ENCODE measurements around the gene PPP6R1.

DNA sequence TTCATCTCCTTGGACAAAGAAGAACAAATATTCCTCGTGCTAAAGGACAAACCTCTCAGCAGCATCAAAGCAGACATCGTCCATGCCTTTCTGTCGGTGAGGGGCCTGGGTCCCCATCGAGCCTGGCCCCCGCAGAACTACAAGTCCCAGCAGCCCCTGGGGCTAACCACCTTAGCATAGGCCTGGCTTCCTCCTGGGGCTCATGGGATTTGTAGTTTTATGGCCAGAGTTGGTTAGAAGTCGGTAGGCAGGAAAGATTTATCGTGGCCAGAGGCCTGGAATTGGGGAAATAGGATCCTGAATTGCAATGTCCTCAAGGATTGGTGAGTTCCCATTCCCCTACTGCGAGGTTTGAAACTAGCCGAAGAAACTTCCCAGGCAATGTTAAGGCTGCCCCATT lies 46.7 kb upstream of the PPP6R1 start:
- TF ChIP-seq NFE2L1 (CRISPR knock-in tag; IDR thresholded peaks at IDR 0.05; ENCODE audit: borderline replicate concordance) (no peak), CTCF (CRISPR knock-in tag; IDR thresholded peaks at IDR 0.05) (no peak), NFIB (CRISPR knock-in tag; IDR thresholded peaks at IDR 0.05; ENCODE audit: borderline replicate concordance) (no peak), KLF9 (CRISPR knock-in tag; IDR thresholded peaks at IDR 0.05; ENCODE audit: low read depth) (no peak), NR1H2 (CRISPR knock-in tag; IDR thresholded peaks at IDR 0.05; ENCODE audit: borderline replicate concordance, low read depth) (no peak)
- TF ChIP-seq, protein P1, sequence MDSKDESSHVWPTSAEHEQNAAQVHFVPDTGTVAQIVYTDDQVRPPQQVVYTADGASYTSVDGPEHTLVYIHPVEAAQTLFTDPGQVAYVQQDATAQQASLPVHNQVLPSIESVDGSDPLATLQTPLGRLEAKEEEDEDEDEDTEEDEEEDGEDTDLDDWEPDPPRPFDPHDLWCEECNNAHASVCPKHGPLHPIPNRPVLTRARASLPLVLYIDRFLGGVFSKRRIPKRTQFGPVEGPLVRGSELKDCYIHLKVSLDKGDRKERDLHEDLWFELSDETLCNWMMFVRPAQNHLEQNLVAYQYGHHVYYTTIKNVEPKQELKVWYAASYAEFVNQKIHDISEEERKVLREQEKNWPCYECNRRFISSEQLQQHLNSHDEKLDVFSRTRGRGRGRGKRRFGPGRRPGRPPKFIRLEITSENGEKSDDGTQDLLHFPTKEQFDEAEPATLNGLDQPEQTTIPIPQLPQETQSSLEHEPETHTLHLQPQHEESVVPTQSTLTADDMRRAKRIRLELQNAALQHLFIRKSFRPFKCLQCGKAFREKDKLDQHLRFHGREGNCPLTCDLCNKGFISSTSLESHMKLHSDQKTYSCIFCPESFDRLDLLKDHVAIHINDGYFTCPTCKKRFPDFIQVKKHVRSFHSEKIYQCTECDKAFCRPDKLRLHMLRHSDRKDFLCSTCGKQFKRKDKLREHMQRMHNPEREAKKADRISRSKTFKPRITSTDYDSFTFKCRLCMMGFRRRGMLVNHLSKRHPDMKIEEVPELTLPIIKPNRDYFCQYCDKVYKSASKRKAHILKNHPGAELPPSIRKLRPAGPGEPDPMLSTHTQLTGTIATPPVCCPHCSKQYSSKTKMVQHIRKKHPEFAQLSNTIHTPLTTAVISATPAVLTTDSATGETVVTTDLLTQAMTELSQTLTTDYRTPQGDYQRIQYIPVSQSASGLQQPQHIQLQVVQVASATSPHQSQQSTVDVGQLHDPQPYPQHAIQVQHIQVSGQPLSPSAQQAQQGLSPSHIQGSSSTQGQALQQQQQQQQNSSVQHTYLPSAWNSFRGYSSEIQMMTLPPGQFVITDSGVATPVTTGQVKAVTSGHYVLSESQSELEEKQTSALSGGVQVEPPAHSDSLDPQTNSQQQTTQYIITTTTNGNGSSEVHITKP (CRISPR knock-in tag; IDR thresholded peaks at IDR 0.05; ENCODE audit: low read depth) = no peak
